ENCODE data around the gene PTGDR2.

GRCh38 chr11:60809691-60810090 lies 46.1 kb downstream of the PTGDR2 start:
- TF ChIP-seq CTCF (IDR thresholded peaks at IDR 0.05; ENCODE audit: low read depth, low read length) (no peak), EZH2phosphoT487 (IDR thresholded peaks at IDR 0.05; ENCODE audit: low read depth) (no peak)

Data from OCI-LY3 (cell line).